Liver (tissue), 9 donors: Measurements from ENCODE around the gene PLD4. TPM values are rescaled to one million over a fixed set of nuclear protein-coding genes. Genes with fewer than 3 reads are reported as not detected.

Experiments used
- DNase-seq: peaks from one replicate; pipeline ENCODE4 v3.0.0-alpha.2; 2017; ENCODE audit warnings: low spot score
- H3K27ac ChIP-seq, 2 donors: one replicate each; pipeline ENCODE4 v1.7.0; 2013; ENCODE audit warnings: inconsistent platforms in 2 of 2, low read length in 2 of 2, control low read depth in 1 of 2, low read depth in 1 of 2, mild to moderate bottlenecking in 1 of 2
- H3K27me3 ChIP-seq, 4 donors: one replicate each; pipeline versions ENCODE4 v1.6.1 to v1.7.0; 2013; ENCODE audit warnings: low read length in 3 of 4, inconsistent platforms in 1 of 4, mild to moderate bottlenecking in 1 of 4, moderate library complexity in 1 of 4; ENCODE audit not compliant: control insufficient read depth in 4 of 4, insufficient read depth in 4 of 4
- H3K36me3 ChIP-seq, 4 donors: one replicate each; pipeline versions ENCODE4 v1.6.1 to v1.7.0; 2013; ENCODE audit warnings: low read length in 3 of 4, mild to moderate bottlenecking in 3 of 4, low read depth in 1 of 4, moderate library complexity in 1 of 4; ENCODE audit not compliant: control insufficient read depth in 4 of 4, insufficient read depth in 3 of 4
- H3K4me1 ChIP-seq, 4 donors: one replicate each; pipeline versions ENCODE4 v1.6.1 to v1.7.0; 2013; ENCODE audit warnings: low read length in 3 of 4, mild to moderate bottlenecking in 3 of 4, moderate library complexity in 1 of 4; ENCODE audit not compliant: control insufficient read depth in 4 of 4, insufficient read depth in 4 of 4
- H3K4me3 ChIP-seq, 3 donors: one replicate each; pipeline versions ENCODE4 v1.6.1 to v1.7.0; 2013; ENCODE audit warnings: low read length in 3 of 3, control low read depth in 1 of 3, low read depth in 1 of 3, mild to moderate bottlenecking in 1 of 3
- H3K9ac ChIP-seq, 2 donors: one replicate each; pipeline ENCODE4 v1.7.0; 2013; ENCODE audit warnings: low read length in 2 of 2, mild to moderate bottlenecking in 2 of 2, moderate library complexity in 2 of 2, control low read depth in 1 of 2, low read depth in 1 of 2
- H3K9me3 ChIP-seq, 4 donors: one replicate each; pipeline versions ENCODE4 v1.6.1 to v1.7.0; 2013; ENCODE audit warnings: low read length in 3 of 4; ENCODE audit not compliant: control insufficient read depth in 4 of 4
- ATF3 ChIP-seq: IDR thresholded peaks from 2 replicates; pipeline ENCODE4 v1.6.1; 2016; ENCODE audit warnings: antibody characterized with exemption
- CTCF ChIP-seq: fragments of 150-350 bp; IDR thresholded peaks from 2 replicates; pipeline ENCODE4 v1.5.1; 2017; ENCODE audit warnings: improper control_type of control experiment, low read depth, low read length; ENCODE audit not compliant: missing input control
- FOXA2 ChIP-seq: IDR thresholded peaks from 2 replicates; pipeline ENCODE4 v1.6.1; 2016; ENCODE audit warnings: antibody characterized with exemption
- GABPA ChIP-seq, 2 donors: IDR thresholded peaks in 1 of 2; conservative IDR thresholded peaks in 1 of 2; 2 replicates each; pipeline ENCODE4 v1.6.1; 2016; ENCODE audit warnings: antibody characterized with exemption in 2 of 2, mild to moderate bottlenecking in 1 of 2, moderate library complexity in 1 of 2
- HNF4A ChIP-seq, 2 donors: conservative IDR thresholded peaks; 2 replicates each; pipeline ENCODE4 v1.6.1; 2016; ENCODE audit warnings: antibody characterized with exemption in 2 of 2, mild to moderate bottlenecking in 2 of 2
- MAX ChIP-seq: IDR thresholded peaks from 2 replicates; pipeline ENCODE4 v1.6.1; 2016; ENCODE audit warnings: antibody characterized with exemption
- NR2F2 ChIP-seq: IDR thresholded peaks from 2 replicates; pipeline ENCODE4 v1.6.1; 2016; ENCODE audit warnings: antibody characterized with exemption
- RAD21 ChIP-seq, 2 donors: IDR thresholded peaks; 2 replicates each; pipeline ENCODE4 v1.6.1; 2016; ENCODE audit warnings: antibody characterized with exemption in 2 of 2, mild to moderate bottlenecking in 2 of 2
- RXRA ChIP-seq, 2 donors: IDR thresholded peaks; 2 replicates each; pipeline ENCODE4 v1.6.1; 2017 to 2018; ENCODE audit warnings: antibody characterized with exemption in 2 of 2, mild to moderate bottlenecking in 1 of 2
- SP1 ChIP-seq: IDR thresholded peaks from 2 replicates; pipeline ENCODE4 v1.6.1; 2018; ENCODE audit warnings: antibody characterized with exemption, mild to moderate bottlenecking
- ZBTB33 ChIP-seq: IDR thresholded peaks from 2 replicates; pipeline ENCODE4 v1.6.1; 2016; ENCODE audit warnings: antibody characterized with exemption
- WGBS: extraction: QIAGEN DNeasy Blood & Tissue Kit; methylation state at CpG from one replicate; pipeline ENCODE4 v1.1.7; 2013; 5-methylcytosine and 5-hydroxymethylcytosine counted together
- polyA plus RNA-seq, 2 donors: library from polyadenylated mRNA; stranded (reverse) in 1 of 2; unstranded in 1 of 2; fragments of 200-250 nt in 1 of 2; fragments of >200 nt in 1 of 2; fragmentation: Nextera tagmentation in 1 of 2; extraction: Ambion mirVana in 1 of 2; gene quantifications; one replicate each; pipeline versions ENCODE4 v1.2.1 to v1.2.3, GENCODE V29; 2013 to 2015
- total RNA-seq, 2 donors: library from RNA; depleted of rRNA; stranded (reverse); fragments of >200 nt; gene quantifications; one replicate each; pipeline ENCODE4 v1.2.3, GENCODE V29; 2014
- donor health status: healthy.
- donor health status: healthy.
- donor health status: healthy.
- donor health status: healthy.
- donor health status: healthy.

PLD4 gene
- total and polyA plus RNA-seq, 4 donors: under 0.01 to 14.5 (median 0.35) TPM

- no peaks in the 10 kb centered on the region for H3K36me3 ChIP-seq
- 95% methylated on average over 14 of the region's 14 CpGs for WGBS
- H3K27me3 ChIP-seq: no peaks in the 10 kb centered on the region
- peaks cover 6 to 26% (median 17%) of the 10 kb centered on the region in 4 donors for H3K4me1 ChIP-seq
- H3K27ac ChIP-seq: no peak overlapping the region
- DNase-seq: no peak
- TF ChIP-seq ATF3: no peak
- TF ChIP-seq GABPA (IDR thresholded peaks at IDR 0.05 in 1 of 2, conservative IDR thresholded peaks at IDR 0.05 in 1 of 2): no peak
- TF ChIP-seq RAD21 (IDR thresholded peaks at IDR 0.05): no peak
- H3K4me3 ChIP-seq: no peak overlapping the region
- H3K9ac ChIP-seq: no peak overlapping the region
- no peaks in the 10 kb centered on the region for H3K9me3 ChIP-seq
These were observed 50.1 kb downstream of the PLD4 start for GRCh38 chr14:104974665-104975390.

GRCh38 chr14:104975481-104976197 lies 51.0 kb downstream of the PLD4 start:
- DNase-seq: no peak
- Histone ChIP-seq H3K27ac (no peak overlapping the region), H3K27me3 (no peaks in the 10 kb centered on the region), H3K4me3 (no peak overlapping the region), H3K9me3 (no peaks in the 10 kb centered on the region), H3K9ac (no peak overlapping the region), H3K36me3 (no peaks in the 10 kb centered on the region), H3K4me1 (peaks cover 6 to 31% (median 21%) of the 10 kb centered on the region in 4 donors)
- 48% methylated on average over 21 of the region's 21 CpGs for WGBS
- TF ChIP-seq MAX (no peak), ZBTB33 (no peak), ATF3 (no peak)

GRCh38 chr14:104976198-104977007 lies 51.7 kb downstream of the PLD4 start:
- Histone ChIP-seq H3K36me3 (no peaks in the 10 kb centered on the region), H3K4me1 (peaks cover 6 to 32% (median 24%) of the 10 kb centered on the region in 4 donors), H3K9me3 (no peaks in the 10 kb centered on the region), H3K27ac (no peak overlapping the region), H3K4me3 (no peak overlapping the region), H3K27me3 (no peaks in the 10 kb centered on the region), H3K9ac (no peak overlapping the region)
- WGBS: 39% methylated on average over 21 of the region's 21 CpGs
- no peak for TF ChIP-seq NR2F2
- TF ChIP-seq MAX: no peak
- TF ChIP-seq SP1: peak; percentile 53
- TF ChIP-seq HNF4A (conservative IDR thresholded peaks at IDR 0.05): peak; percentile 48
- TF ChIP-seq GABPA (IDR thresholded peaks at IDR 0.05 in 1 of 2, conservative IDR thresholded peaks at IDR 0.05 in 1 of 2): no peak
- no peak for TF ChIP-seq ZBTB33
- TF ChIP-seq CTCF: peak; percentile 97
- TF ChIP-seq FOXA2: no peak
- TF ChIP-seq RXRA (IDR thresholded peaks at IDR 0.05): peak in 1 of 2 donors; percentile 21
- peak; percentile 96 for TF ChIP-seq RAD21 (IDR thresholded peaks at IDR 0.05)
- TF ChIP-seq ATF3: no peak
- peak; percentile 92 for DNase-seq
